Measurements from ENCODE around the gene ANAPC2.

GRCh38 chr9:137176302-137177182 is 11.8 kb downstream of the ANAPC2 start:
- TF ChIP-seq CTCF (IDR thresholded peaks at IDR 0.05; ENCODE audit: low read depth, low read length) (peak; percentile 40), EZH2phosphoT487 (IDR thresholded peaks at IDR 0.05; ENCODE audit: low read depth) (no peak)

Data from OCI-LY3 (cell line).